WTC11 (cell line): ENCODE results near the gene NDOR1. TPM values are rescaled to one million over a fixed set of nuclear protein-coding genes. Genes with fewer than 3 reads are reported as not detected.

Source experiments
- ATAC-seq: fragments of 200-7000 bp; cut with Tn5 transposase; 2 replicates; pipeline ENCODE4 v1.10.0; 2021; ENCODE audit warnings: mild to moderate bottlenecking, moderate library complexity
- CTCF ChIA-PET: fragments of 300-600 bp; sonication (Branson Sonifier 250); formaldehyde crosslinking; loops from one replicate; lab custom pipeline; 2021; ENCODE audit warnings: antibody characterized with exemption; lab: Charles Lee
- POLR2A ChIA-PET: fragments of 350-600 bp; sonication (Branson Sonifier 250); formaldehyde crosslinking; loops from one replicate; lab custom pipeline; 2021; ENCODE audit warnings: antibody characterized with exemption; lab: Charles Lee
- DNase-seq: peaks from one replicate; pipeline ENCODE4 v3.0.0; 2021; ENCODE audit warnings: low spot score
- H3K27ac Mint-ChIP-seq: 2 replicates; pipeline ENCODE4 v1.8.0; 2021; ENCODE audit warnings: mixed read lengths
- H3K27me3 Mint-ChIP-seq: 2 replicates; pipeline ENCODE4 v1.8.0; 2021; ENCODE audit warnings: low read depth, mild to moderate bottlenecking, moderate library complexity, mixed read lengths
- H3K36me3 Mint-ChIP-seq: 2 replicates; pipeline ENCODE4 v1.8.0; 2021; ENCODE audit warnings: mixed read lengths
- H3K4me1 Mint-ChIP-seq: 2 replicates; pipeline ENCODE4 v1.8.0; 2022; ENCODE audit warnings: mixed read lengths
- H3K4me3 Mint-ChIP-seq: 2 replicates; pipeline ENCODE4 v1.8.0; 2021; ENCODE audit warnings: mild to moderate bottlenecking, moderate library complexity, mixed read lengths
- H3K9me3 Mint-ChIP-seq: 2 replicates; pipeline ENCODE4 v1.8.0; 2021; ENCODE audit warnings: mixed read lengths
- AR ChIP-seq: fragments of 250-450 bp; sonication (Bioruptor Pico); IDR thresholded peaks from 2 replicates; pipeline ENCODE4 v1.9.0; 2021; ENCODE audit warnings: mild to moderate bottlenecking
- ATF6 ChIP-seq: sonication (generic); formaldehyde crosslinking; IDR thresholded peaks from 2 replicates; pipeline ENCODE4 v1.8.1; 2023; ENCODE audit warnings: mild to moderate bottlenecking, missing genetic modification reagents
- CREM ChIP-seq: sonication (generic); formaldehyde crosslinking; IDR thresholded peaks from 2 replicates; pipeline ENCODE4 v1.8.1; 2022; ENCODE audit warnings: mild to moderate bottlenecking, missing genetic modification reagents, moderate library complexity
- ESRRA ChIP-seq: sonication (generic); formaldehyde crosslinking; IDR thresholded peaks from 2 replicates; pipeline ENCODE4 v1.8.1; 2022; ENCODE audit warnings: mild to moderate bottlenecking, missing genetic modification reagents, borderline replicate concordance
- OVOL2 ChIP-seq: fragments of 250-450 bp; sonication (Bioruptor Pico); IDR thresholded peaks from 2 replicates; pipeline ENCODE4 v1.9.0; 2021; ENCODE audit warnings: mild to moderate bottlenecking, borderline replicate concordance
- PRDM15 ChIP-seq: sonication (generic); formaldehyde crosslinking; IDR thresholded peaks from 2 replicates; pipeline ENCODE4 v1.8.0; 2022; ENCODE audit warnings: missing genetic modification reagents
- RORB ChIP-seq: fragments of 250-450 bp; sonication (Bioruptor Pico); IDR thresholded peaks from 2 replicates; pipeline ENCODE4 v1.9.0; 2021; ENCODE audit warnings: mild to moderate bottlenecking
- SOX15 ChIP-seq: fragments of 250-450 bp; sonication (Bioruptor Pico); IDR thresholded peaks from 2 replicates; pipeline ENCODE4 v1.9.0; 2021; ENCODE audit warnings: mild to moderate bottlenecking
- TCF7 ChIP-seq: sonication (generic); formaldehyde crosslinking; IDR thresholded peaks from 2 replicates; pipeline ENCODE4 v1.8.0; 2022; ENCODE audit warnings: mild to moderate bottlenecking, low read depth, missing genetic modification reagents, moderate library complexity
- USF1 ChIP-seq: sonication (generic); formaldehyde crosslinking; IDR thresholded peaks from 2 replicates; pipeline ENCODE4 v1.8.0; 2022; ENCODE audit warnings: mild to moderate bottlenecking, missing genetic modification reagents
- ZNF396 ChIP-seq: fragments of 250-450 bp; sonication (Bioruptor Pico); IDR thresholded peaks from 2 replicates; pipeline ENCODE4 v1.8.0; 2021; ENCODE audit warnings: mild to moderate bottlenecking, moderate library complexity, borderline replicate concordance
- ZNF423 ChIP-seq: fragments of 250-450 bp; sonication (Bioruptor Pico); IDR thresholded peaks from 2 replicates; pipeline ENCODE4 v2.1.2; 2022; ENCODE audit warnings: mild to moderate bottlenecking, moderate library complexity
- total RNA-seq: library from RNA; stranded (reverse); gene quantifications from 3 replicates; pipeline ENCODE4 v1.2.3, GENCODE V29; 2021

NDOR1 gene
- total RNA-seq, 1 experiment from 2014 or later = 49.0 TPM

GRCh38 chr9:137264067-137264466 is 58.6 kb downstream of the NDOR1 start:
- Mint-ChIP-seq H3K9me3 (no peaks in the 10 kb centered on the region), H3K4me3 (no peak overlapping the region), H3K27ac (no peak overlapping the region), H3K27me3 (no peaks in the 10 kb centered on the region), H3K36me3 (peaks cover 13% of the 10 kb centered on the region), H3K4me1 (peaks cover 3% of the 10 kb centered on the region; the same call in 1 of the 2 replicates)
- no peak for DNase-seq
- ATAC-seq = no peak
- POLR2A ChIA-PET = no interaction called here
- TF ChIP-seq AR (CRISPR knock-in tag) = no peak
- no peak for TF ChIP-seq OVOL2 (CRISPR knock-in tag)
- TF ChIP-seq CREM (CRISPR knock-in tag) = no peak
- no peak for TF ChIP-seq TCF7 (CRISPR knock-in tag)
- CTCF ChIA-PET = interaction anchor here (1.1 kb wide), 1 partner anchor 28 kb away, joined by 3 read pairs; no protein-coding TSS in a partner anchor

- CTCF ChIA-PET = interaction anchor here (0.9 kb wide), 1 partner anchor 76 kb away, joined by 4 read pairs; no protein-coding TSS in a partner anchor
- TF ChIP-seq OVOL2 (CRISPR knock-in tag) (no peak), ATF6 (CRISPR knock-in tag) (no peak), ZNF423 (CRISPR knock-in tag) (no peak), ESRRA (CRISPR knock-in tag) (no peak), USF1 (CRISPR knock-in tag) (no peak), ZNF396 (CRISPR knock-in tag) (no peak)
- H3K9me3 Mint-ChIP-seq = no peaks in the 10 kb centered on the region
These were observed 60.1 kb downstream of the NDOR1 start for GRCh38 chr9:137265496-137266161.

GRCh38 chr9:137266162-137266527 is 60.6 kb downstream of the NDOR1 start:
- Mint-ChIP-seq H3K9me3 (no peaks in the 10 kb centered on the region), H3K4me3 (no peak overlapping the region), H3K27ac (no peak overlapping the region), H3K27me3 (no peaks in the 10 kb centered on the region), H3K36me3 (peaks cover 18% of the 10 kb centered on the region), H3K4me1 (peaks cover 3% of the 10 kb centered on the region; the same call in 1 of the 2 replicates)
- POLR2A ChIA-PET = interaction anchor here (0.8 kb wide), 1 partner anchor 30 kb away, joined by 3 read pairs; no protein-coding TSS in a partner anchor
- ATAC-seq (no peak), DNase-seq (no peak)
- CTCF ChIA-PET = no interaction called here
- TF ChIP-seq USF1 (CRISPR knock-in tag) = no peak
- TF ChIP-seq RORB (CRISPR knock-in tag) = no peak
- TF ChIP-seq SOX15 (CRISPR knock-in tag) = no peak
- no peak for TF ChIP-seq PRDM15 (CRISPR knock-in tag)

More at GRCh38 chr9:137265496-137266161, 60.1 kb downstream of the NDOR1 start:
- ATAC-seq = no peak
- H3K27ac Mint-ChIP-seq = no peak overlapping the region
- H3K4me1 Mint-ChIP-seq = peaks cover 3% of the 10 kb centered on the region; the same call in 1 of the 2 replicates
- no peak overlapping the region for H3K4me3 Mint-ChIP-seq
- H3K27me3 Mint-ChIP-seq = no peaks in the 10 kb centered on the region
- H3K36me3 Mint-ChIP-seq = peaks cover 18% of the 10 kb centered on the region
- POLR2A ChIA-PET = interaction anchor here (0.8 to 1.1 kb wide), 2 partner anchors 25 to 31 kb away, joined by 3 read pairs; partner anchors contain the start of gene TUBB4B
- DNase-seq = no peak
